H9 (cell line): ENCODE measurements around the gene KIF16B. TPM values are rescaled to one million over a fixed set of nuclear protein-coding genes. Genes with fewer than 3 reads are reported as not detected.
"Not testable (repeated sequence)": the region's sequence is repeated elsewhere in the genome, so short reads cannot be mapped to it uniquely, and the experiment has no call there.

Experiments
- DNase-seq: peaks from one replicate; pipeline ENCODE4 v3.0.0-alpha.2; 2017
- H2AFZ ChIP-seq: one replicate; pipeline ENCODE4 v1.6.1; 2013; ENCODE audit warnings: mild to moderate bottlenecking, low read length, control low read depth, moderate library complexity
- H2AK5ac ChIP-seq: 2 replicates; pipeline ENCODE4 v1.6.1; 2013; ENCODE audit warnings: low read length, control low read depth, mixed read lengths; ENCODE audit not compliant: insufficient read length
- H2BK120ac ChIP-seq: one replicate; pipeline ENCODE4 v1.6.1; 2013; ENCODE audit warnings: low read depth, mild to moderate bottlenecking, low read length, control low read depth, inconsistent platforms; ENCODE audit not compliant: poor library complexity, severe bottlenecking
- H2BK12ac ChIP-seq: 2 replicates; pipeline ENCODE4 v1.6.1; 2013; ENCODE audit warnings: low read length, control low read depth, mixed read lengths, low read depth; ENCODE audit not compliant: insufficient read length
- H2BK15ac ChIP-seq: 2 replicates; pipeline ENCODE4 v1.6.1; 2013; ENCODE audit warnings: low read depth, low read length, control low read depth
- H2BK20ac ChIP-seq: one replicate; pipeline ENCODE4 v1.6.1; 2013; ENCODE audit warnings: low read depth, mild to moderate bottlenecking, low read length, control low read depth, inconsistent platforms; ENCODE audit not compliant: poor library complexity, severe bottlenecking
- H2BK5ac ChIP-seq: 2 replicates; pipeline ENCODE4 v1.6.1; 2013; ENCODE audit warnings: low read length, control low read depth, mixed read lengths; ENCODE audit not compliant: insufficient read length
- H3K14ac ChIP-seq: 2 replicates; pipeline ENCODE4 v1.6.1; 2013; ENCODE audit warnings: low read length, control low read depth; ENCODE audit not compliant: insufficient read depth
- H3K18ac ChIP-seq: 2 replicates; pipeline ENCODE4 v1.6.1; 2013; ENCODE audit warnings: low read depth, mild to moderate bottlenecking, mixed read lengths, low read length, control low read depth; ENCODE audit not compliant: insufficient read length
- H3K23ac ChIP-seq: 2 replicates; pipeline ENCODE4 v1.6.1; 2013; ENCODE audit warnings: low read length, control low read depth, mixed read lengths, low read depth; ENCODE audit not compliant: insufficient read length
- H3K23me2 ChIP-seq: 2 replicates; pipeline ENCODE4 v1.6.1; 2013; ENCODE audit warnings: low read depth, mild to moderate bottlenecking, mixed read lengths, low read length, control low read depth; ENCODE audit not compliant: insufficient read length, poor library complexity, severe bottlenecking
- H3K27ac ChIP-seq: 2 replicates; pipeline ENCODE4 v1.5.1; 2013; ENCODE audit warnings: low read length, control low read depth, mixed read lengths, low read depth; ENCODE audit not compliant: insufficient read length
- H3K27me3 ChIP-seq: 2 replicates; pipeline ENCODE4 v1.6.1; 2013; ENCODE audit warnings: low read length, control low read depth, inconsistent platforms; ENCODE audit not compliant: insufficient read depth
- H3K4ac ChIP-seq: 2 replicates; pipeline ENCODE4 v1.6.1; 2013; ENCODE audit warnings: low read depth, mild to moderate bottlenecking, control low read depth, inconsistent platforms, low read length, moderate library complexity
- H3K4me1 ChIP-seq: 2 replicates; pipeline ENCODE4 v1.6.1; 2013; ENCODE audit warnings: low read length, control low read depth, inconsistent platforms; ENCODE audit not compliant: insufficient read depth
- H3K4me2 ChIP-seq: 2 replicates; pipeline ENCODE4 v1.6.1; 2013; ENCODE audit warnings: low read length, control low read depth, mixed read lengths; ENCODE audit not compliant: insufficient read length, insufficient read depth
- H3K56ac ChIP-seq: 2 replicates; pipeline ENCODE4 v1.6.1; 2013; ENCODE audit warnings: low read depth, mild to moderate bottlenecking, mixed read lengths, low read length, control low read depth; ENCODE audit not compliant: insufficient read length
- H3K79me1 ChIP-seq: 2 replicates; pipeline ENCODE4 v1.6.1; 2013; ENCODE audit warnings: low read depth, mild to moderate bottlenecking, moderate library complexity, low read length, control low read depth, inconsistent platforms; ENCODE audit not compliant: insufficient read depth, poor library complexity, severe bottlenecking
- H3K79me2 ChIP-seq: 2 replicates; pipeline ENCODE4 v1.6.1; 2013; ENCODE audit warnings: low read length, control low read depth, inconsistent platforms; ENCODE audit not compliant: insufficient read depth
- H3K9ac ChIP-seq: 2 replicates; pipeline ENCODE4 v1.6.1; 2013; ENCODE audit warnings: low read length, control low read depth, mixed read lengths; ENCODE audit not compliant: insufficient read length; ENCODE audit errors: extremely low read depth
- H3K9me3 ChIP-seq: one replicate; pipeline ENCODE4 v1.6.1; 2013; ENCODE audit warnings: low read depth, low read length, inconsistent platforms; ENCODE audit not compliant: control insufficient read depth
- H3T11ph ChIP-seq: one replicate; pipeline ENCODE4 v1.6.1; 2013; ENCODE audit warnings: mild to moderate bottlenecking, low read length, control low read depth, inconsistent platforms
- H4K20me1 ChIP-seq: one replicate; pipeline ENCODE4 v1.6.1; 2013; ENCODE audit not compliant: control insufficient read depth, insufficient read length, insufficient read depth
- H4K5ac ChIP-seq: 2 replicates; pipeline ENCODE4 v1.6.1; 2013; ENCODE audit warnings: low read depth, mild to moderate bottlenecking, mixed read lengths, low read length, control low read depth; ENCODE audit not compliant: insufficient read length
- H4K8ac ChIP-seq: replicated peaks from 2 replicates; pipeline ENCODE4 v1.6.1; 2013; ENCODE audit warnings: low read length, control low read depth, mixed read lengths, low read depth; ENCODE audit not compliant: insufficient read length
- H4K91ac ChIP-seq: 2 replicates; pipeline ENCODE4 v1.6.1; 2013; ENCODE audit warnings: low read depth, mild to moderate bottlenecking, moderate library complexity, mixed read lengths, low read length, control low read depth; ENCODE audit not compliant: insufficient read length
- H3K27ac Mint-ChIP-seq, 3 experiments: 2 replicates in 2 of 3; 3 replicates in 1 of 3; pipeline ENCODE4 v1.8.0; 2020 to 2021; ENCODE audit warnings: mixed read lengths in 3 of 3, mild to moderate bottlenecking in 1 of 3, moderate library complexity in 1 of 3
- H3K27me3 Mint-ChIP-seq: 2 replicates; pipeline ENCODE4 v1.8.0; 2021; ENCODE audit warnings: low read depth, mild to moderate bottlenecking, moderate library complexity, mixed read lengths
- H3K36me3 Mint-ChIP-seq, 3 experiments: 2 replicates in 2 of 3; 3 replicates in 1 of 3; pipeline ENCODE4 v1.8.0; 2020 to 2021; ENCODE audit warnings: low read depth in 3 of 3, mixed read lengths in 3 of 3; ENCODE audit not compliant: insufficient read depth in 1 of 3
- H3K4me1 Mint-ChIP-seq, 2 experiments: 2 replicates each; pipeline ENCODE4 v1.8.0; 2020; ENCODE audit warnings: mixed read lengths in 2 of 2
- H3K4me3 Mint-ChIP-seq, 2 experiments: 2 replicates in 1 of 2; 3 replicates in 1 of 2; pipeline ENCODE4 v1.8.0; 2020 to 2021; ENCODE audit warnings: mild to moderate bottlenecking in 2 of 2, mixed read lengths in 2 of 2, moderate library complexity in 1 of 2
- H3K9me3 Mint-ChIP-seq, 2 experiments: 2 replicates in 1 of 2; 3 replicates in 1 of 2; pipeline ENCODE4 v1.8.0; 2020; ENCODE audit warnings: mild to moderate bottlenecking in 2 of 2, mixed read lengths in 2 of 2, moderate library complexity in 1 of 2
- WGBS: extraction: QIAGEN DNeasy Blood & Tissue Kit; methylation state at CpG from one replicate; pipeline ENCODE4 v1.1.7; 2013; ENCODE audit warnings: missing lambda C conversion rate, low lambda C conversion rate, mixed read lengths; ENCODE audit not compliant: insufficient read length; ENCODE audit errors: extremely low coverage; 5-methylcytosine and 5-hydroxymethylcytosine counted together
- total RNA-seq: library from RNA; stranded (reverse); gene quantifications from 2 replicates; pipeline ENCODE4 v1.2.1, GENCODE V29; 2021
- TF ChIP-seq, protein P1 (sequence below): fragments of 200-600 bp; sonication (generic); conservative IDR thresholded peaks from 3 replicates; pipeline ENCODE4 v1.8.0; 2021; ENCODE audit warnings: antibody characterized with exemption, mild to moderate bottlenecking

Gene KIF16B
- total RNA-seq, 1 experiment from 2014 or later = 7.4 TPM

DNA sequence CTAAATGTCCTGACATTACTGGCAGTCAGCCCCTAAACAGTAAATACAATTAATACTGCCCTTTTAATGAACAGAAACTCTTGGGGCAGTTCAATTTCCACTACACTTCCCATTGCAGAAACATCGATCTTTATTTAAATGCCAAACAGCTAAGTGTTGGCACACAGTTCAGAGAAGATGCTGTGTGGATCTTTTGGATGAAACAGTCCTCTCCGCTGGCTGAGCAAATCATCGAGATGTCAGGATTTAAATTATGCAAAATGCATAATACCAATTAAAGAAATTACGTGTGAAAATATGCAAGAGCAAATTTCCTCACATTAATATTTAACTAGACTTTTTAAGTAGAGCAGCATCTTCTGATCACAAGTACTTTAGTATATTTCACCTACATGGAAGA lies 132.6 kb downstream of the KIF16B start:
- Histone ChIP-seq H2BK120ac (no peak overlapping the region), H3K23me2 (no peaks in the 10 kb centered on the region), H4K20me1 (no peaks in the 10 kb centered on the region), H3K23ac (no peak overlapping the region), H3K9ac (no peak overlapping the region), H2BK12ac (no peak overlapping the region), H2BK15ac (no peak overlapping the region), H3K9me3 (no peaks in the 10 kb centered on the region), H2BK5ac (no peak overlapping the region), H2AFZ (no peak overlapping the region), H3T11ph (no peak overlapping the region), H4K5ac (no peak overlapping the region), H4K91ac (no peak overlapping the region), H3K27me3 (no peaks in the 10 kb centered on the region), H3K4me2 (no peak overlapping the region), H3K56ac (no peak overlapping the region), H3K18ac (no peak overlapping the region), H2BK20ac (no peak overlapping the region), H3K14ac (no peak overlapping the region), H4K8ac (no peak overlapping the region), H3K4me1 (no peaks in the 10 kb centered on the region), H2AK5ac (no peak overlapping the region), H3K79me1 (no peaks in the 10 kb centered on the region), H3K27ac (no peak overlapping the region), H3K79me2 (no peaks in the 10 kb centered on the region), H3K4ac (no peak overlapping the region)
- Mint-ChIP-seq H3K4me1 (peaks cover 0 to 5% of the 10 kb centered on the region in 2 experiments; a peak in 1 of 4 replicates), H3K9me3 (peaks cover 12 to 15% of the 10 kb centered on the region in 2 experiments), H3K36me3 (peaks cover 9 to 19% (median 12%) of the 10 kb centered on the region in 3 experiments; a peak in 6 of 7 replicates), H3K4me3 (no peak overlapping the region), H3K27ac (no peak overlapping the region), H3K27me3 (no peaks in the 10 kb centered on the region)
- no peak for DNase-seq
- WGBS = no CpG with 5 or more reads among the region's 4 CpGs
- TF ChIP-seq, protein P1, sequence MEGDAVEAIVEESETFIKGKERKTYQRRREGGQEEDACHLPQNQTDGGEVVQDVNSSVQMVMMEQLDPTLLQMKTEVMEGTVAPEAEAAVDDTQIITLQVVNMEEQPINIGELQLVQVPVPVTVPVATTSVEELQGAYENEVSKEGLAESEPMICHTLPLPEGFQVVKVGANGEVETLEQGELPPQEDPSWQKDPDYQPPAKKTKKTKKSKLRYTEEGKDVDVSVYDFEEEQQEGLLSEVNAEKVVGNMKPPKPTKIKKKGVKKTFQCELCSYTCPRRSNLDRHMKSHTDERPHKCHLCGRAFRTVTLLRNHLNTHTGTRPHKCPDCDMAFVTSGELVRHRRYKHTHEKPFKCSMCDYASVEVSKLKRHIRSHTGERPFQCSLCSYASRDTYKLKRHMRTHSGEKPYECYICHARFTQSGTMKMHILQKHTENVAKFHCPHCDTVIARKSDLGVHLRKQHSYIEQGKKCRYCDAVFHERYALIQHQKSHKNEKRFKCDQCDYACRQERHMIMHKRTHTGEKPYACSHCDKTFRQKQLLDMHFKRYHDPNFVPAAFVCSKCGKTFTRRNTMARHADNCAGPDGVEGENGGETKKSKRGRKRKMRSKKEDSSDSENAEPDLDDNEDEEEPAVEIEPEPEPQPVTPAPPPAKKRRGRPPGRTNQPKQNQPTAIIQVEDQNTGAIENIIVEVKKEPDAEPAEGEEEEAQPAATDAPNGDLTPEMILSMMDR = no peak

DNA sequence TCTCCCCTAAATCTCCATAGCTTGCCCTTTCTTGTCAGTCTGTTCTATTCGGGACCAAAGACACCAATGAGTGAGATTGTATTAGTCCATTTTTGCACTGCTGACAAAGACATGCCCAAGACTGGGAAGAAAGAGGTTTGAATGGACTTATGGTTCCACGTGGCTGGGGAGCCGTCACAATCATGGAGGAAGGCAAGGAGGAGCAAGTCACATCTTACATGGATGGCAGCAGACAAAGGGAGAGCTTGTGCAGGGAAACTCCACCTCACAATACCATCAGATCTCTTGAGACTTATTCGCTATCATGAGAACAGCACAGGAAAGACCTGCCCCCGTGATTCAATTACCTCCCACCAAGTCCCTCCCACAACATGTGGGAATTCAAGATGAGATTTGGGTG lies 133.7 kb downstream of the KIF16B start:
- H3K9ac ChIP-seq, DNase-seq: not testable (repeated sequence)
- WGBS = no CpG with 5 or more reads among the region's 5 CpGs

More for the DNA sequence above, 133.7 kb downstream of the KIF16B start:
- not testable (repeated sequence) for H3K18ac ChIP-seq, H2BK20ac ChIP-seq, H3K4me1 ChIP-seq, H3K4me1 Mint-ChIP-seq, H3K14ac ChIP-seq, H3K27me3 ChIP-seq, H3K79me2 ChIP-seq, H2AK5ac ChIP-seq, H3K9me3 ChIP-seq, H2BK5ac ChIP-seq, H4K20me1 ChIP-seq, H3K23ac ChIP-seq, H3K4ac ChIP-seq, H3K79me1 ChIP-seq, H3K56ac ChIP-seq, H4K5ac ChIP-seq, H4K91ac ChIP-seq, H4K8ac ChIP-seq, H2BK120ac ChIP-seq, H3K4me2 ChIP-seq, H3K27ac Mint-ChIP-seq, H3K27ac ChIP-seq, H2BK12ac ChIP-seq, H3K4me3 Mint-ChIP-seq, H3T11ph ChIP-seq, H2BK15ac ChIP-seq, H2AFZ ChIP-seq, H3K27me3 Mint-ChIP-seq, H3K23me2 ChIP-seq
- Mint-ChIP-seq H3K9me3 (peaks cover 12 to 15% of the 10 kb centered on the region in 2 experiments), H3K36me3 (peaks cover 9 to 19% (median 12%) of the 10 kb centered on the region in 3 experiments; a peak in 6 of 7 replicates)
